ENCODE results near the gene KRT5.
"Not testable (repeated sequence)": the region's sequence is repeated elsewhere in the genome, so short reads cannot be mapped to it uniquely, and the experiment has no call there.

KRT5 gene

DNA sequence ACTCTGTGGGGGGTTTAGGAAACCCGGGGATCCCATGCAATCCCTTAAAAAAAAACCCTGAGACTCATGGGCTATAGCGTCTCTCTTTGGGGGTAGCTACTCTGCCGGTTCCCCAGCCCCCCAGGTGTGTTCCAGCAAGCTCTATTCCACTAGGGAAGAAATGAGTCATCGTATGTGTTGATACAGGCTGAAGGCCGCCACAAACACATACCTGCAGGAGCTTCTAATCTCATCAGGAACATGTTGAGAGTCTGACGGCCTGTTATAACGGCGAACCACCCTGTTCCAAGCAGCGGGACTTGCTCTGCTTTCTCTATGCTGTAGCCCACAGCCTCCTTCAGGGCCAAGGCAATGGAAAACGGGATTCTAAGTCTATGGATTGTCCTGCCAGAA lies 977 bp upstream of the KRT5 start:
- peak; percentile 96 for DNase-seq (ENCODE audit: low spot score)

DNA sequence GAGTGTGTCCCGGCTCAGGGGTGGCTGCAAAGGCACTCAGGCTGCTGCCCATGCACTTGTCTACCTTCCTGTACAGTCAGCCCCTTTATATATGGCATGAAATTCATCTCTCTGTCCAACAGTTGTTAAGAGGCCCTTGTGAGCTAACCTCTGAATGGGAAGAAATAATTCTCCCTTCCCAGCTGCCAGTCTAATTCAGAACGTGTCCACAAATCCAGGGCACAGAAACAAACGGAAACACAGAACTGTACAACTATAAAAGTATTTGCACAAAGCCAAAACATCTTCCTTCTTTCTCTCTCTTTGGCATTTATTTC lies 849 bp downstream of the KRT5 start:
- DNase-seq (ENCODE audit: low spot score) = no peak

DNA sequence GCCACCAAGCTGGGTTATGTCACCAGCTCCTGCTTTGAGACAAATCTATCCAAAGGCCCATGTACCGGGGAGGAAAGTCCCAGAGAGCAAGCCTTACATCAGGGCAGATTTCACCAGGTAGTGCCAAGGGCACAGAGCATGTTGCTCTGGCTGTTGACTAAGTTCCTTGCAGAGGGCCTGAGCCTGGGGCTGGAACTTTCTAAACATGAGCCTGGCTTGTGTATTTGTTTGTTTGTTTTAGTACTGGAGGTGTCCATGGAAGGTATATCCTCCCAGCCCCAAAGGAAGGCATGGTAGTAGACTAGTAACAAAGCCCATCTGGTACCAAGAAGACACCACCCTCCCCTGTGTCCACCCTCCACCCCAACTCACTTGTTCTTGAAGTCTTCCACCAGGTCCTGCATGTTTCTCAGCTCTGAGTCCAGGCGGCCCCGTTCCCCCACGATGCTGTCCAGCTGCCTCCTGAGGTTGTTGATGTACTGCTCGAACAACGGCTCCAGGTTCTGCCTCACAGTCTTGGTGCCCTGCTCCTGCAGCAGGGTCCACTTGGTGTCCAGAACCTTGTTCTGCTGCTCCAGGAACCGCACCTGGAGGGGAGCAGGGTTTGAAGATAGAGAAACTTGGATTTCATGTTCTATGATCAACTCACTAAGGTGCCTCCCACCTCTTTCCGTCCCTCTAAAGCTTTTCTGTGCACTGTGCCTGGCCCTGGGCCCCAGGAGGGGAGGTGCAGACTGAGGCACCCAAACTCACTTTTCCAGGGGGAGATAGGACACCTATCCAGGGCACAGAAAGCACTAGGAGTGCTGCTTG lies 1.4 kb downstream of the KRT5 start:
- DNase-seq (ENCODE audit: low spot score) = no peak

DNA sequence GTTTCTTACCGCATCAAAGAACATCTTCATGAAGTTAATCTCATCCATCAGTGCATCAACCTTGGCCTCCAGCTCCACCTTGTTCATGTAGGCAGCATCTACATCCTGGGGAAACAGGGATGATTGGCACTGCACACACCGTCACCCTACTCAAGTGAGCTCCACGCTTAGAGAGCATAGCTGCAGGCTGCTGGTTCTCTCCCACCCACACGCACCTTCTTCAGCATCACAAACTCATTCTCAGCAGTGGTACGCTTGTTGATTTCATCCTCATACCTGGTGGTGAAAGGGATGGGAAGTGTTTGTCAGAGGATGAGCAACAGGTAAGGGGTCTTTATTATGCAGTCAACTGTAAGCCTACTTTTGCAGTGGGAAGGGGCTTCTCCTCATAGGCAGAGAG lies 2.3 kb downstream of the KRT5 start:
- no peak for DNase-seq (ENCODE audit: low spot score)

DNA sequence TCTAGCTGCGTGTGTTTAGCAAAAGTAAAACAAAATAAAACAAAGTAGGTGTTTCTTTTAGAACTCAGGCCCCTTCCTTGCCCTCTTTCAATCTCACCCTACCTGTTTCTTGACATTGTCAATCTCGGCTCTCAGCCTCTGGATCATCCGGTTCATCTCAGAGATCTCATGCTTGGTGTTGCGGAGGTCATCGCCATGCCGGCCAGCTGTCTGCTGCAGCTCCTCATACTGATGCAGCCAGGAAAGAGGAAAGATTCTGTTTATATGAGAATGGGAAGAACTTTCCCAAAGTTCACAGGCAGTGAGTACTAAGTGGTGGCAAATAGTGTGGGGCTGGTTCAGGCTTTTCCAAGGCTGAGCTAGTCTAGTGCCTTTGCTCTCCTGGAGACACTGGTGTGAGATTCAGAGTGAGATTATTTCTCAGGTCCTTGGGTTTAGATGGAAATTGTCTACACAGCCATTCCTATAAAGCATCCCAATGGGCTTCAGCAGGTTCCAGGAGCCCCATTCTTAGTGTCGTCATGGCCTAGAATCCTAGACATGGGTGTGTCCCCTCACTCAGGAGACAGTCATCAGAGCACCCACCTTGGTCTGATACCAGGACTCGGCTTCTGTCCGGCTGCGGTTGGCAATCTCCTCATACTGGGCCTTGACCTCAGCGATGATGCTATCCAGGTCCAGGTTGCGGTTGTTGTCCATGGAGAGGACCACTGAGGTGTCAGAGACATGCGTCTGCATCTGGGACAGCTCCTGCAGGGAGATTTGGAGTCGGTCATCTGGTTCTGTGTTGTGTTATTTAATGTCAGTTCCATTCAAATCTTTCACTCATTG lies 3.0 kb downstream of the KRT5 start:
- DNase-seq (ENCODE audit: low spot score) = no peak

DNA sequence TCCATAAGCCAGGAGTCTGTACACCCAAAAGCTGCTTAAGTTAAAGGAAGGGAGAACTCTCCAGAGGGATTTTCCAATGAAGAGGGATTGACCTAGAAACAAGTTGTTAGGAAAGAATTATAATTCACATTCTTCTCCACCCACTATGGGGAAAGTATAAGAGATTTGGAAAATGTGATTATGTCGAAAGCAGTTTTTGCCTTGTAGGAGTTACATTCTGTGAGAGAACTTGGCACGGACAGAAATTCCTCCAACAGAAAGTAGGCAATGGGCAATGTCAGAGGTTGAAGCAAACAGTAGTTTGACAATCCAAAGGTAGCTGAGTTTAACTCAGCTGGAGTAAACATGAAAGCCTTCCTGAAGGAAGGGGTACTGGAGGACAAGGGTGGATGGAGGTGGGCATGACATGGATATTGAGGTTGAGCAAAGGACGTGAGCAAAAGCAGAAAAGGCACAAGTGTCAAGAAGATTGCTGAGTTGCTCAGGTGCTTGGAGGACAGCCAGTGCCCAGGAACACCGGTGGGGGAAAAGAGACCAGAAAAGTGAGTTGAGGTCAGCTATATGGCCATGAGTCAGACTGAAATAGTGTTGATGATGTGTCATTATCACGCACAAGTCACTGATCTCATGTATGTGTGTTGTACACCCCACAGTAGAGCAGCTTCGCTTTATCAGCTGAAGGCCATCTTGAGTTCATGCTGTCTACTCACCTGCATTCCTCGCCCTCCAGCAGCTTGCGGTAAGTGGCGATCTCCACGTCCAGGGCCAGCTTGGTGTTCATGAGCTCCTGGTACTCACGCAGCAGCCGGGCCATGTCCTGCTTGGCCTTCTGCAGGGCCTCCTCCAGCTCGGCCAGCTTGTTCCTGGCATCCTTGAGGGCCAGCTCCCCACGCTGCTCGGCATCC lies 4.0 kb downstream of the KRT5 start:
- peak; percentile 60 for DNase-seq (ENCODE audit: low spot score)

DNA sequence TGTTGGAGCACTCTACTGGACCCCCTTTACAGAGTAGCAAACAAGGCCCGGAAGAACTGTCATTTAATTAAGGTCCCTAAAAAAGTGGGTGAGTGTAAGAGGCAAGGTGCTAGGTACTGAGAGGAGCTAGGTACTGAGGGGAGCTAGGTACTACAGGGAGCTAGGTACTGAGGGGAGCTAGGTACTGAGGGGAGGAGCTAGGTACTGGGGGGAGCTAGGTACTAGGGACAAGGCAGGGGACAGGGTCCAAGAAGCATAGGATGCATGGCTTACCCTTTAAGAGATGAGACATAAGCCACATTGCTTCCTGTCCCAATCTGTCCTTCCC lies 4.9 kb downstream of the KRT5 start:
- no peak for DNase-seq (ENCODE audit: low spot score)

DNA sequence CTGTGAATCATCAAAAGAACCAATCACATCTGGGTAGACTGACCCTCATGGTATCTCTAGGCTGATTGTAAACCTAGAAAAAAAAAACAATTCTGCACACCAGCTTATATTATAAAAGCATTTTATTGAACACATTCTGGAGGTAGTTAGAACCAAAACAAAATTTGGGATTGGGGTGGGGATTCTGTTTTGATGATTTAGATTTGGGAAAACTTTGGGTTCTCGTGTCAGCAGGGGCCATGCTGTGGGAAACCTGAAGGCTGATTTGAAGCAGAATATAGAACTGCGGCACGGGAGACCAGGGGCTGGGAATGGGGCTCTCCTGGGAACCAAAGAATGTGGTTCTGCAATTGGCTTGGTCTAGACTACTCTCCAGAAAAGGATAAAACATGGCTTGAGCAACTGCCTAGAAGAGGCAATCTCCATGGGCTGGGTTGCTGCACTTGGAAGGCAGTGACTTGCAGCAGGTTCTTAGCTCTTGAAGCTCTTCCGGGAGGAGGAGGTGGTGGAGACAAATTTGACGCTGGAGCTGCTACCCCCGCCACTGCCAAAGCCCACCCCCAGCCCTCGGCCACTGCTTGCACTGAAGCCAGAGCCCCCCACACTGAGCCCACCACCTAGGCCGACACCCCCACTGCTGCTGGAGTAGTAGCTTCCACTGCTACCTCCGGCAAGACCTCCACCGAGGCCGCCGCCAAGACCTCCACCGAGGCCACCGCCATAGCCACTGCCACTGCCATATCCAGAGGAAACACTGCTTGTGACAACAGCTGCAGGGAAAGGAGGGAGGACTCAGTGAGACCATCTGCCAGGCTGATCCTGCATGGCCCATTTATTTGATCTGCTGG lies 5.5 kb downstream of the KRT5 start:
- no peak for DNase-seq (ENCODE audit: low spot score)

DNA sequence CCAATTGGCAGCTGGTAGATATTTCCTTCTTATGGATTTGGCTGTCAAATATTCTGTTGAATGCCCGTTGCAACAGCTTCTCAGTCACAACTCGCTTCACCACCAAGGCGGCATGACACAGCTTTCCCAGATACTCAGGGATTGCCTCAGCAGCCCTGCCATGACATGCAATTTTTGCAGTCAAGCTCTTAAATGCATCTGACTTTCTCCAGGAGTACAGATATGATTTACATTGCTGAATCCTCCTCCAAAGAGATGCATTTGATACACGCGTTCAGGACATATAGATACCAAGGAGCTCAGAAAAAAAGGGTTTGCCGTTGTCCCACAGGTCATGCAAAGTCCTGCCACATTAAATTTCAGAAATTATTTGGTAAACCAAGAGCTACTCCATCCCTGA lies 6.5 kb downstream of the KRT5 start:
- peak; percentile 28 for DNase-seq (ENCODE audit: low spot score)

DNA sequence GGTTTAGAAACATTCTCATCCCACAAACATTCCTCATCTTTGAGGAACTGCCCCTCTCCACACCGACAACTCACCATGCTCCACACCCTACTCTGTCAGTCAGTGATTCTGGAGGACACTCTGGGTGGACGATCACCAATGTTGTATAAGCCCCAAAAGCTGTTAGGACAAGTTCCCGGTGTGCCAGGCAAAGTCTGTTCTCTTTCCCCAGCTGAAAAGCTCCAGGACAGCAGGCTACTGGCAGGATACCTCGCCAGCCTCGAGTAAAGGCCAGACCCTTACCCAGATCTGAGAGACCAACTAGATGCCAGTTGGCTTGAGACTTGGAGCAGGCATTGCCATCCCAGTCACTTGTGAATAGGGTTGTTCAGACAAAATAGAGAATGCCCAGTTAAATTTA lies 12.0 kb downstream of the KRT5 start:
- DNase-seq (ENCODE audit: low spot score) = no peak

DNA sequence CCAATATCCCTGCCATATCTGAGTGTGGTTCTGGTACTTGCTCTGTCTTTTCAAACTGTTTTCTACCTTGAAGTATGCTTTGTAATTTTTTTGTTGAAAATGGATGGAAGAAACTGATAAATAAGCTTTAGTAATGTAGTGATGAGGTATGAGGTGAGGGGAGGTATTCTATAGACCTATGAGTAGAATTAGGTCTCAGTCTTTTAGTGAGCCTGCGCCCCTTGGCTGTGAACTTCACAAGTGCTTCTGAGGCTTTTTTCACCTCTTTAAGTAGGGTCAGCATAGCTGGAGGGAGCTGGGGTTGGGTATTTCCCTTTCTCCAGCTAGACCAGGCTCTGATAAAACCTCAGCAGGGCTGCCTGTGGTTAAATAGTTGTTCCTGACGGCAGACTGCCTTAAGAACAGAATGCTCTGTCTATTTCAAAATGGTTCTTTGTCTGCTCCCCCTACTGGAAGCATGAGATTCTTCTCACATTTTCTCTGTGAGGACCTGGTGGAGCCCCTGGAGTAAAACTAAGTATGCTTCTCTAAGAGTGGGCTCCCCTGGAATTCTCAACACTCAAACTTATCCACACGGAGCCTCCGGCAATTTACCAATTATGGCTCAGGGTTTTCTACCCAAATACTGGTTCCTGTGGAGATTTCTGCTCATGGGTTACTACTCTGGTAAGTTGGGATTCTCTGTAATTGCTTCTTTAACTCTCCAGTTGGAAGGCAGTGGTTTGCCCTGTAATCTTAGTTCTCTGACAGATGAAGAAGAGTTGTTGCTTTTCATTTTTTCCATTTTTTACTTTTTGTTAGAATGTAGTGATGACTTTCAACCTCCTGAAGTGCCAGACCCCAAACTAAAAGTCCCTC lies 13.1 kb downstream of the KRT5 start:
- DNase-seq (ENCODE audit: low spot score) = peak; percentile 84

DNA sequence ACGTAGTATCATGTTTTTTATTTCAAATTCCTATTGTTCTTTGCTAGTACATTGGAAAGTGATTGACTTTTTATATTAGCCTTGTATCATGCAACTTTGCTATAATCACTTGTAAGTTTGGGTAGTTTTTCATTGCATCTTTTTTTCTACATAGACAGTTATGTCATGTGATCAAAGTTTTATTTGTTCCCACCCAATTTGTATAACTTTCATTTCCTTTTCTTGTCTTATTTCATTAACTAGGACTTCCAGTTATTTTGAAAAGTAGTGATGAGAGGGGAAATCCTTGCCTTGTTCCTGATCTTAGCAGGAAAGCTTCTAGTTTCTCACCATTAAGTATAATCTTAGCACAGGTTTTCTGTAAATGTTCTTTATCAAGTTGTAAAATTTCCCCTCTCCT lies 17.3 kb downstream of the KRT5 start:
- DNase-seq (ENCODE audit: low spot score) = no peak

DNA sequence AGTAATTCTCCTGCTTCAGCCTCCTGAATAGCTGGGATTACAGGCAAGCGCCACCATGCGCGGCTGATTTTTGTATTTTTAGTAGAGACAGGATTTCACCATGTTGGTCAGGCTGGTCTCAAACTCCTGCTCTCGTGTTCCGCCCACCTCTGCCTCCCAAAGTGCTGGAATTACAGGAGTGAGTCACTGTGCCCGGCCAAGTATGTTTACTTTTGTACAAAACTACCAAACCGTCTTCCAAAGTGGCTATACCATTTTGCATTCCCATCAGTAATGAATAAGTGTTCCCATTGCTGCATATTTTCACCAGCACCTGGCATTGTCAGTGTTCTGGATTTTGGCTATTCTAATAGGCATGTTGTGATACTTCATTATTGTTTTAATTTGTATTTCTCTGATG lies 18.7 kb downstream of the KRT5 start:
- DNase-seq (ENCODE audit: low spot score) = no peak

DNA sequence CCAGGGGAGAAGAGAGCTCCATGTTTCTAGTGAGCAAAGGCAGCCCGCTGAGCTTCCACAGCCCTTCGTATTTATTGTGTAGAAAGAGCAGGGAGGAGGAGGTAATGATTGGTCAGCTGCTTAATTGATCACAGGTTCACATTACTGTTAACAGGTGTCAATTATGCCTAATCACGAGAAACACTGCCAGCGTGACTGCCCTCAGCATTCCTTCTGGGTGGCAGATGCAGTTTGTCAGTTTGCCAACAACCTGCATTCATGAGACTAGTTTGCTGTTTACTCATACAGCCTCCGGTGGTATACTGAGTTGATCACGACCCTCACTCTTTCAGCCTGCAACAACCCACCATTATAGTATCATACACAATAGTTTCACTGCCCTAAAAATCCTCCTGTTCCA lies 19.6 kb downstream of the KRT5 start:
- not testable (repeated sequence) for DNase-seq (ENCODE audit: low spot score)

DNA sequence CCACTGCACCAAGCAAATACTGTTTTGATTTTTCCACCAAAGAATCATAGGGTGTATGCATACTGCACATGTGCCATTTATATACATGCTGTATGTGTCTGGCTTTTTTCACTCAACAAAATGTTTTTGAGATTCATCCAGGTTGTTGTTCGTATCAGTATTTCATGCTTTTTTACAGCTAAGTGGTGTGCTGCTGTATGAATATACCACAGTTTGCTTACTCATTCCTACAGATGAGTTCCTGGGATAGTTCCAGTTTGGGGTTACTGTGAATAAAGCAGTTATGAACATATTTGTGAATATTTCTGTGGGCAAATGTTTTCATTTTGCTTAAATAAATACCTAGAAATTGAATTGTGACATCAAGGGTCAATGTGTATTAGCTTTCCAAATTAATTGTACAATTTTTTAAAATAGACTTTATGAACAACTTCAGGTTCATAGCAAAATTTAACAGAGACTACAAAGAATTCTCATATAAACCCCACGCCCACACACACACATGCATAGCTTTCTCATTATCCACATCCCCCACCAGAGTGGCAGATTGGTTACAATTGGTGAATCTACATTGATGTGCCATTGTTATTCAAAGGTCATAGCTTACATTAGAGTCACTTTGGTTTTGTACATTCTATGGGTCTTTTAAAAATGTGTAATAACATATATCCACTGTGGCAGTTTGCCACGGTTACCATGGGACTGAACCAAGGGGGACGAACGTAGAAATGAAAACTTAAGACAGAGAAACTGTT lies 20.2 kb downstream of the KRT5 start:
- DNase-seq (ENCODE audit: low spot score) = no peak

DNA sequence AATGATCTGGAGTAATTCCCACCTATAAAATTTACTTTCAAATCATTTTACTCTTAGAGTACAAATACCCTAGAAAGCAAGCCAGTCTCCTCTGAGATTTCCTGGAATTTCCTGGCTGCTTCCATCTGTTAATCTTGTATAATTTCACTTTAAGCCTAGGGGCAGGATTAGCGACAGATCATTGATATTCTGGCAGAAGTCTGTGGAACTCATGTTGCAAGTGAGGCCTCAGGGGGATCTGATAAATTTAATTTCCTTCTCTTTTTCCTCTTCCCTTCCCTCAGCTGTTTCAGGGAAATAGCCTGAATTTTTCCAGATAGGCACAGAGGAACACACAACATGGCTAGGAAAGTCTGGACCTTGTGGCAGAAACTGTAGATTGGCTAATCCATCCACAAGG lies 21.2 kb downstream of the KRT5 start:
- DNase-seq (ENCODE audit: low spot score) = no peak

DNA sequence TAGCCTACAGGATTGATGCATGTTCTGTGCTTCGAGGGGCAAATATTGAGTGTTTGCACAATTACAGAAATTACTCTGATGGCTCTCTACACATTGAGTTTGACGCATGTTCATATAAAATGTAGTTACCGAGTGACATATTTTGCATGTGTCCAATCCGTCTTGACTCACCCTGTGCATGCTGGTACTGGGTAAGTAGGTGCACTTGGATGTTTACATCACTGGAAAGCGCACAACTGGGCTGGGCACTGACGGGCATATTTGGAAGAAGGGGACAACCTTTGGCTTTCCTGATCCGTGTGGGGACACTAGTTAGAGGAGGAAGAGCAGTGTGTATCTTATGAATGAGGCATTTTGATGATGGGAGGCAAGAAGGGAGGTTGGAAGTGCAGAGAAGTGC lies 22.2 kb downstream of the KRT5 start:
- no peak for DNase-seq (ENCODE audit: low spot score)

DNA sequence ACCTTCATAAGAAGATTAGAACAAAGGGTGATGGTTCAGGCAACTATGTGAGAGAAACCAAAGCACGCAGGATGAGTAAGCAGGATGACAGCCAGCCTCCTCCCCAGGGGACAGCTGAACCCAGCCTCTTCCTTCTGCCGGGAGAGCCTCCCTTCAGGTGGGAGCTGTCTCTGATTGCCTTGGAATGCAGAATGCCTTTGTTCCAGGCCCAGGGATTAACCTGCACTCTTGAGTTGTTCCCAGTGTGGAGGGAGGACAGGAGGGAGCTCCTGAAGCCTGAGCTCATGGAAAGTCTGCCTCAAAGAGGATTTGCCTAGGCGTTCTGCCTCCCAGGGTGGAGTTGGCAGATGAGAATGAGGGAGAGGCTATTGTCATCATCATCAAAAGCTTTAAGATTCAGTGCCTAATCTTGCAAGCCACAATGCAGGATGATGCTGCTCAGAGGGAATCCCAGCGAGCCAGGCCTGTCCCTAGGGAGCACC lies 23.6 kb downstream of the KRT5 start:
- DNase-seq (ENCODE audit: low spot score) = peak; percentile 97

DNA sequence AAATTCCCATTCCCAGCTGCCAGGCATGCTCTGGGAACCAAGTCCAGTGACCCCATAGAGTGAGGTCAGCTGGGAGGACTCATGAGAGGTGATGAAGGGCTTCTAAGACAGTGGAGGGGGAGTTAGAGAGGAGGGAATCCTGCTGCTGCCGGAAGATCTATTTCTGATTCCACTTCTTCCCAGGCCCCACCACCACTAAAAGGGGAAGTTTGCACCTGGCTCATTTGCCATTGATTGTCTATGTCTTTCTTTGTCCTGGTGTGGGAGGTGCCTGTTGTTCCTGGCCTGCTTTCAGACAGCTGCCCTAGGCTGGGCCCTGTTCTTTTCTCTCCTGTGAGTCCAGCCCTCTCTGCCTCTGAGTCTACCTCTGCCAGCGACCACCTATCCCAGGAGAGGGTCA lies 24.1 kb downstream of the KRT5 start:
- peak; percentile 80 for DNase-seq (ENCODE audit: low spot score)

DNA sequence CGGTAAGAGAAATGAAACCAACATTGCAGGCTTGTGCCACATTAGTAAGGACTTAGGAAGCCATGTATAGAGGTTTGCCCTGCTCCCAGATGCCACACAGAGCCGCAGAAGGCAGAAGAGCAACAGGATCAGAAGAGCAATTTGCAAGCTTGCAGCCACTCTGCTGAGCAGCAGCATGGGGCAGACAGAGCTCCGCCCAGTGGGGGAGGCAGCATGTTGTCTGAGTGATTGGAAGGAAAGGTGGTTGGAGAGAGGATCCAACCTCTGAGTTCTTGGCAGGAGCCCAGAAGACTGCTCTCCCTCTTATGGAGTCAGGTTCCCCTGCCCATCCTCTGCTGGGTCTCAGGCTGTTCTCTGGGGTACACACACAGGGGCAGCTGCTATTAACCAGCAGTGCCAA lies 24.8 kb downstream of the KRT5 start:
- peak; percentile 81 for DNase-seq (ENCODE audit: low spot score)
